A549 (cell line): ENCODE measurements around the gene PRKCG. TPM values are rescaled to one million over a fixed set of nuclear protein-coding genes. Genes with fewer than 3 reads are reported as not detected.

ENCODE experiments used
- ATAC-seq, 2 experiments: fragments of 200-7000 bp in 1 of 2; fragments of >200 bp in 1 of 2; cut with Nextera tagmentation in 1 of 2; cut with Tn5 transposase in 1 of 2; 3 replicates each; pipeline versions ENCODE4 v1.8.0 to v1.9.1; 2018 to 2020; ENCODE audit warnings: mild to moderate bottlenecking in 1 of 2, moderate library complexity in 1 of 2
- CTCF ChIA-PET: fragments of 300-600 bp; sonication (Branson Sonifier 250); formaldehyde crosslinking; extraction: SDS; loops from one replicate; lab custom pipeline; 2021; ENCODE audit warnings: antibody characterized with exemption, inconsistent platforms; lab: Yijun Ruan, JAX
- POLR2A ChIA-PET: fragments of 350-600 bp; formaldehyde crosslinking; extraction: SDS; loops from one replicate; lab custom pipeline; 2021; ENCODE audit warnings: antibody characterized with exemption, inconsistent platforms; lab: Yijun Ruan, JAX
- DNase-seq, 2 experiments: peaks; one replicate each; pipeline versions ENCODE4 v3.0.0 to v3.0.0-alpha.2; 2011 to 2016; ENCODE audit warnings: low read depth in 1 of 2, low spot score in 1 of 2
- FAIRE-seq: peaks from 2 replicates; lab custom pipeline; 2011; peaks lifted over from hg19 to GRCh38; lab: Jason Lieb, UNC
- H3K27ac ChIP-seq, 2 experiments: fragments of >200 bp; sonication (Bioruptor Twin); formaldehyde crosslinking; 3 replicates each; pipeline ENCODE4 v1.5.1; 2016 to 2017
- H3K4me1 ChIP-seq: fragments of >200 bp; sonication (Bioruptor Twin); formaldehyde crosslinking; 3 replicates; pipeline ENCODE4 v1.6.1; 2016
- H3K4me2 ChIP-seq: fragments of >200 bp; sonication (Bioruptor Twin); formaldehyde crosslinking; 3 replicates; pipeline ENCODE4 v1.6.1; 2016
- H3K4me3 ChIP-seq: fragments of >200 bp; sonication (Bioruptor Twin); formaldehyde crosslinking; 3 replicates; pipeline ENCODE4 v1.5.1; 2016
- H3K9me3 ChIP-seq: fragments of >200 bp; sonication (Bioruptor Twin); formaldehyde crosslinking; 3 replicates; pipeline ENCODE4 v1.6.1; 2016
- BHLHE40 ChIP-seq: IDR thresholded peaks from 2 replicates; pipeline ENCODE4 v1.6.1; 2012; ENCODE audit warnings: low read depth, low read length, inconsistent platforms
- CBX2 ChIP-seq: fragments of 200-600 bp; sonication (generic); IDR thresholded peaks from 2 replicates; pipeline ENCODE4 v1.6.1; 2016; ENCODE audit warnings: low read depth, mild to moderate bottlenecking, borderline replicate concordance
- CBX8 ChIP-seq: fragments of 200-600 bp; sonication (generic); IDR thresholded peaks from 2 replicates; pipeline ENCODE4 v1.6.1; 2016
- CHD2 ChIP-seq: fragments of 150-350 bp; IDR thresholded peaks from 2 replicates; pipeline ENCODE4 v1.6.1; 2014; ENCODE audit warnings: low read length; ENCODE audit not compliant: partially characterized antibody
- CHD4 ChIP-seq: fragments of 200-600 bp; sonication (generic); IDR thresholded peaks from 2 replicates; pipeline ENCODE4 v1.6.1; 2016; ENCODE audit warnings: antibody characterized with exemption, mild to moderate bottlenecking, borderline replicate concordance
- EHF ChIP-seq: fragments of 250-450 bp; sonication (Bioruptor Pico); IDR thresholded peaks from 2 replicates; pipeline ENCODE4 v1.5.0; 2020; ENCODE audit warnings: mild to moderate bottlenecking
- ESRRA ChIP-seq: fragments of 150-350 bp; IDR thresholded peaks from 2 replicates; pipeline ENCODE4 v1.6.1; 2014; ENCODE audit warnings: mild to moderate bottlenecking, low read length, borderline replicate concordance
- FOSB ChIP-seq: fragments of 250-450 bp; sonication (Bioruptor Pico); IDR thresholded peaks from 2 replicates; pipeline ENCODE4 v1.5.0; 2020; ENCODE audit warnings: mild to moderate bottlenecking, moderate library complexity
- FOSL2 ChIP-seq, 2 experiments: fragments of 450-650 bp in 1 of 2; fragments of >200 bp in 1 of 2; sonication (Bioruptor Twin) in 1 of 2; formaldehyde crosslinking; IDR thresholded peaks; 2 replicates each; pipeline versions ENCODE4 v1.5.0 to v1.6.1; 2016 to 2020; ENCODE audit warnings: mild to moderate bottlenecking in 1 of 2, moderate library complexity in 1 of 2
- HDAC2 ChIP-seq: fragments of 200-600 bp; sonication (generic); IDR thresholded peaks from 2 replicates; pipeline ENCODE4 v1.6.1; 2016
- HEYL ChIP-seq: fragments of 250-450 bp; sonication (Bioruptor Pico); IDR thresholded peaks from 2 replicates; pipeline ENCODE4 v1.8.0; 2021; ENCODE audit warnings: mild to moderate bottlenecking, moderate library complexity
- HOXA7 ChIP-seq: fragments of 250-450 bp; sonication (Bioruptor Pico); IDR thresholded peaks from 2 replicates; pipeline ENCODE4 v1.5.0; 2020; ENCODE audit warnings: mild to moderate bottlenecking, moderate library complexity
- HOXB13 ChIP-seq: fragments of 250-450 bp; sonication (Bioruptor Pico); IDR thresholded peaks from 2 replicates; pipeline ENCODE4 v1.5.0; 2020; ENCODE audit warnings: low read depth, mild to moderate bottlenecking, moderate library complexity
- HOXB5 ChIP-seq: fragments of 250-450 bp; sonication (Bioruptor Pico); IDR thresholded peaks from 2 replicates; pipeline ENCODE4 v1.5.0; 2020; ENCODE audit warnings: mild to moderate bottlenecking, moderate library complexity
- KDM1A ChIP-seq: fragments of 200-600 bp; sonication (generic); IDR thresholded peaks from 2 replicates; pipeline ENCODE4 v1.6.1; 2016; ENCODE audit warnings: low read depth, mild to moderate bottlenecking
- POLR2A ChIP-seq: IDR thresholded peaks from 2 replicates; pipeline ENCODE4 v1.6.1; 2012; ENCODE audit warnings: mild to moderate bottlenecking, low read length
- RCOR1 ChIP-seq: fragments of 150-350 bp; IDR thresholded peaks from 2 replicates; pipeline ENCODE4 v1.6.1; 2014; ENCODE audit warnings: antibody characterized with exemption, low read length, low read depth
- RNF2 ChIP-seq: fragments of 200-600 bp; sonication (generic); IDR thresholded peaks from 2 replicates; pipeline ENCODE4 v1.6.1; 2016; ENCODE audit warnings: low read depth, mild to moderate bottlenecking, antibody characterized with exemption, moderate library complexity, borderline replicate concordance
- TFCP2L1 ChIP-seq: fragments of 250-450 bp; sonication (Bioruptor Pico); IDR thresholded peaks from 2 replicates; pipeline ENCODE4 v1.5.0; 2021; ENCODE audit warnings: mild to moderate bottlenecking
- TP53 ChIP-seq: fragments of 250-450 bp; sonication (Bioruptor Pico); IDR thresholded peaks from 2 replicates; pipeline ENCODE4 v1.5.0; 2021; ENCODE audit warnings: mild to moderate bottlenecking, moderate library complexity
- ZFP36 ChIP-seq: fragments of 450-650 bp; IDR thresholded peaks from 2 replicates; pipeline ENCODE4 v1.6.1; 2014; ENCODE audit warnings: borderline replicate concordance; ENCODE audit not compliant: partially characterized antibody
- ZNF302 ChIP-seq: fragments of 250-450 bp; sonication (Bioruptor Pico); IDR thresholded peaks from 2 replicates; pipeline ENCODE4 v1.9.0; 2021; ENCODE audit warnings: inconsistent platforms, mild to moderate bottlenecking, moderate library complexity
- WGBS: methylation state at CpG from one replicate; pipeline ENCODE4 v1.1.6; 2017; ENCODE audit errors: missing lambda C conversion rate; 5-methylcytosine and 5-hydroxymethylcytosine counted together
- polyA plus RNA-seq, 4 experiments: library from polyadenylated mRNA; depleted of rRNA in 3 of 4; stranded (reverse); fragments of >200 nt; fragmentation: RNase III in 1 of 4; extraction: RNeasy Plus Mini Kit Qiagen cat#74134 plus additional on column Dnase treatment in 1 of 4; gene quantifications; 2 replicates in 3 of 4; 3 replicates in 1 of 4; pipeline ENCODE4 v1.2.3, GENCODE V29; 2011 to 2017
- TF ChIP-seq, protein P1 (sequence below): fragments of 450-650 bp; IDR thresholded peaks from 2 replicates; pipeline ENCODE4 v1.6.1; 2014; ENCODE audit warnings: antibody characterized with exemption
- TF ChIP-seq, protein P2 (sequence below): IDR thresholded peaks from 2 replicates; pipeline ENCODE4 v1.6.1; 2012
- TF ChIP-seq, protein P3 (sequence below): fragments of 250-450 bp; sonication (Bioruptor Pico); IDR thresholded peaks from 2 replicates; pipeline ENCODE4 v1.5.0; 2021; ENCODE audit warnings: mild to moderate bottlenecking, moderate library complexity, borderline replicate concordance
- TF ChIP-seq, protein P4 (sequence below): fragments of 150-350 bp; IDR thresholded peaks from 2 replicates; pipeline ENCODE4 v1.6.1; 2014; ENCODE audit warnings: low read depth, mild to moderate bottlenecking, low read length
- TF ChIP-seq, protein P5 (sequence below): IDR thresholded peaks from 2 replicates; pipeline ENCODE4 v1.6.1; 2012

The PRKCG gene
- polyA plus RNA-seq, 2 of the 4 experiments (the other 2 are of a cell fraction): 0.61 to 0.81 TPM

DNA sequence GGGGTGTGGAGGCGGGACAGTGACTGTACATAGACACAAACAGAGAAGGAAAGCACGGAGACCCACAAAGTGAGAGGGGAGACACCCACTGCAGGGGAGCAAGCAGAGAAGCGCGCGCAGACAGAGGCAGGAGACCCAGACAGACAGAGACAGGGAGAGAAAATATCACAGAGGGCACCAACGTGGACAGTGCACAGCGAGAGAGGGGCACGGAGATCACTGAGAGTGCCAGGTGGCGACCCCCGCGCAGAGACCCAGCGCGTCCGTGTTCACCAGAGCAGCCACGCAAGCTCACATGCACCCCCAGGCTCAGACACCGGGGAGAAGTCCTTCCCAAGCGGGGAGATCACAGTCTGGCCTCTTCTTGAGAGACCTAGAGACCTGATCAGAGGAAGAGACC lies 25.7 kb downstream of the PRKCG start:
- H3K27ac ChIP-seq: peak overlapping the region in 1 of 2 experiments; percentile 82; a peak in 3 of 6 replicates
- peak overlapping the region; percentile 70; the same call in 2 of the 3 replicates for H3K4me3 ChIP-seq
- DNase-seq: no peak
- WGBS: 82% methylated on average over 17 of the region's 17 CpGs
- POLR2A ChIA-PET: interaction anchor here (2.0 kb wide), 1 partner anchor 73 kb away, joined by 8 read pairs; no protein-coding TSS in a partner anchor
- CTCF ChIA-PET: interaction anchor here (0.6 to 3.2 kb wide), 32 partner anchors 10 to 341 kb away, joined by 3 to 63 read pairs (median 5); partner anchors contain the start of genes OSCAR and PRKCG
- no peak for FAIRE-seq
- H3K4me1 ChIP-seq: peaks cover 42% of the 10 kb centered on the region
- H3K9me3 ChIP-seq: no peaks in the 10 kb centered on the region
- H3K4me2 ChIP-seq: peak overlapping the region; percentile 92
- peak in 1 of 2 experiments; percentile 13; a peak in 3 of 6 replicates for ATAC-seq
- TF ChIP-seq ESRRA (no peak), POLR2A (no peak), FOSB (CRISPR knock-in tag) (no peak), CHD2 (no peak), CHD4 (no peak), FOSL2 (IDR thresholded peaks at IDR 0.05) (no peak), FOSL2 (CRISPR knock-in tag; IDR thresholded peaks at IDR 0.05) (no peak), TFCP2L1 (CRISPR knock-in tag) (no peak), EHF (CRISPR knock-in tag) (no peak), HDAC2 (no peak), HOXB5 (no peak), HEYL (no peak), KDM1A (no peak), RCOR1 (no peak), HOXB13 (CRISPR knock-in tag) (no peak), ZNF302 (CRISPR knock-in tag) (no peak), RNF2 (no peak), ZFP36 (no peak), HOXA7 (CRISPR knock-in tag) (no peak)
- TF ChIP-seq, protein P1, sequence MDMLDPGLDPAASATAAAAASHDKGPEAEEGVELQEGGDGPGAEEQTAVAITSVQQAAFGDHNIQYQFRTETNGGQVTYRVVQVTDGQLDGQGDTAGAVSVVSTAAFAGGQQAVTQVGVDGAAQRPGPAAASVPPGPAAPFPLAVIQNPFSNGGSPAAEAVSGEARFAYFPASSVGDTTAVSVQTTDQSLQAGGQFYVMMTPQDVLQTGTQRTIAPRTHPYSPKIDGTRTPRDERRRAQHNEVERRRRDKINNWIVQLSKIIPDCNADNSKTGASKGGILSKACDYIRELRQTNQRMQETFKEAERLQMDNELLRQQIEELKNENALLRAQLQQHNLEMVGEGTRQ: no peak

DNA sequence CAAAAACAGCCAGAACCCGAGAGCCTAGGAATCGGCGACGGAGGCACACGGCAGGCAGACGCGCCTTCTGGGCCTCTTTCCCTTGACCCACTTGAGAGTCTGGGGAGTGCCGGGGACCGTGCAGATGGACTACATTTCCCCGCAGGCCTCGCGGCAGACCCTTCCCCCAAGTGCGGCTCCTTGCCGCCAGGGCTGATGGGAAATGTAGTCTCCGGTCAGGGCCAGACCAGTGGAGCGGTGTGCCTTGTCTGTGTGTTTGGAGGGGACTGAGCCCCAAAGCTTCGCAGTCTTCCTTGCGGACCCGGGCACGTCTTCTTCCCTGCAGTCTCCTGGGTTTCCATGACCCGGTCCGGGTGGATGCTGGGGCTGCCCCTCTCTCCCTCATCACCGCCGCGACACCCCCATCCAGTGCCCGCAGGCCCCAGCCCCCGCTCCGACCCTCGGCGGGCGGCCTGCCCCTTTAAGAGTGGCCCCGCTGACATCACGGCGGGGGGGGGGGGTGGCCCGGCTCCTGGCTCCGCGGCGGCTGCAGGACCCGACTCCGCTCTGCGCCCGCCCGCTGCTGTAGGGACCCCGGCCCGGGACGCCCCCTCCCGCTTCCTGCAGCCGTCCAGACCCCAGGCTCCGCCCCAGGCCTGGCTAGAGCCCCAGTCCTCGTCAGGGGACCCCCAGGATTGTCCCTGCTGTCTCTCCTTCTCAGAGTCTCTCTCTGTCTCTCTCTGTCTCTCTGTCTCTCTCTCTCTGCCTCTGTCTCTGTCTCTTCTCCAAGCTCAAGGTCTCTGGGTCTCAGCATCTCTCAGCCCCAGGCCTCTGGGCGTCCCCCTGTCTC lies 26.3 kb downstream of the PRKCG start:
- Histone ChIP-seq H3K4me1 (peaks cover 42% of the 10 kb centered on the region), H3K4me3 (peak overlapping the region; percentile 70), H3K4me2 (peak overlapping the region; percentile 92), H3K27ac (peak overlapping the region; percentile 59 to 82), H3K9me3 (no peaks in the 10 kb centered on the region)
- 8% methylated on average over 37 of the region's 51 CpGs for WGBS
- ATAC-seq: peak; percentile 74 to 87
- peak; percentile 85 to 90 for DNase-seq
- ChIA-PET CTCF (interaction anchor here (0.6 to 3.2 kb wide), 24 partner anchors 9 to 341 kb away, joined by 3 to 63 read pairs (median 5); partner anchors contain the start of genes OSCAR and PRKCG), POLR2A (interaction anchor here (2.0 kb wide), 1 partner anchor 72 kb away, joined by 8 read pairs; no protein-coding TSS in a partner anchor)
- peak; percentile 80 for FAIRE-seq
- TF ChIP-seq TP53 (CRISPR knock-in tag) (peak; percentile 72; the same call in 1 of the 2 replicates), BHLHE40 (no peak), ZFP36 (peak; percentile 23)
- TF ChIP-seq, protein P2, sequence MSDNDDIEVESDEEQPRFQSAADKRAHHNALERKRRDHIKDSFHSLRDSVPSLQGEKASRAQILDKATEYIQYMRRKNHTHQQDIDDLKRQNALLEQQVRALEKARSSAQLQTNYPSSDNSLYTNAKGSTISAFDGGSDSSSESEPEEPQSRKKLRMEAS: peak; percentile 27; the same call in 1 of the 2 replicates

DNA sequence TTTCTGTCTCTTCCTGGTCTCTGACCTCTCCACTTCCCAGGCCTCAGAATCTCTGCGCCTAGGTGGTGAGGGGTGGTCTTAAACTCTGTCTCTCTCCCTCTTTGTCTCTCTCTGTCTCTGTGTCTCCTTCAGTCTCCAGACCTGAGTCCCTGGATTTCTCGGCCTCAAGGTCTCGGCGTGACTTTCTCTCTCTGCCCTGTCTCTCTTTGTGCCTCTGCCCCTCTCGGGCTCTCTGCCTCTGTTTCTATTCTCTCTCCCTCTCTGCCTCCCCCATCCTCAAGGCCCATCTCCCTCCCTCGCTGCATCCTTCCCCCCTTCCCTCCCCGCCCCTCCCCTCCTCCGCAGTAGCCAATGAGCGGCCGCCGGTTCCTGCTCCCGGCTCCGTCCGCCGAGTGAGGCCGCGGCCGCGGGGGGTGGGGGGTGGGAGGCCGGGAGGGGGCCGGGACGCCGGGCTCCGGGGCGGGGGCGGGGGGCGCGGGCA lies 27.0 kb downstream of the PRKCG start, which contains the start of gene CACNG7:
Gene CACNG7, plus strand, starts transcription at position 344 of the 481 bp plus-strand sequence. CDS start 3,554 bp downstream, outside the sequence.
- ChIA-PET CTCF (interaction anchor here (1.0 to 3.2 kb wide), 3 partner anchors 12 to 121 kb away, joined by 3 to 63 read pairs (median 38); no protein-coding TSS in a partner anchor), POLR2A (interaction anchor here (2.0 kb wide), 1 partner anchor 72 kb away, joined by 8 read pairs; no protein-coding TSS in a partner anchor)
- 4% methylated on average over 5 of the region's 28 CpGs for WGBS
- peak in 1 of 2 experiments; percentile 43 for DNase-seq
- peak; percentile 14 to 18; a peak in 2 of 6 replicates for ATAC-seq
- Histone ChIP-seq H3K4me2 (peak within 1 kb of the TSS; percentile 92), H3K4me1 (peaks cover 42% of the 10 kb centered on the region), H3K9me3 (no peaks in the 10 kb centered on the region), H3K27ac (peak within 1 kb of the TSS; percentile 65 to 82), H3K4me3 (peak within 1 kb of the TSS; percentile 70)
- FAIRE-seq: no peak
- no peak for TF ChIP-seq CBX8
- TF ChIP-seq, protein P3, sequence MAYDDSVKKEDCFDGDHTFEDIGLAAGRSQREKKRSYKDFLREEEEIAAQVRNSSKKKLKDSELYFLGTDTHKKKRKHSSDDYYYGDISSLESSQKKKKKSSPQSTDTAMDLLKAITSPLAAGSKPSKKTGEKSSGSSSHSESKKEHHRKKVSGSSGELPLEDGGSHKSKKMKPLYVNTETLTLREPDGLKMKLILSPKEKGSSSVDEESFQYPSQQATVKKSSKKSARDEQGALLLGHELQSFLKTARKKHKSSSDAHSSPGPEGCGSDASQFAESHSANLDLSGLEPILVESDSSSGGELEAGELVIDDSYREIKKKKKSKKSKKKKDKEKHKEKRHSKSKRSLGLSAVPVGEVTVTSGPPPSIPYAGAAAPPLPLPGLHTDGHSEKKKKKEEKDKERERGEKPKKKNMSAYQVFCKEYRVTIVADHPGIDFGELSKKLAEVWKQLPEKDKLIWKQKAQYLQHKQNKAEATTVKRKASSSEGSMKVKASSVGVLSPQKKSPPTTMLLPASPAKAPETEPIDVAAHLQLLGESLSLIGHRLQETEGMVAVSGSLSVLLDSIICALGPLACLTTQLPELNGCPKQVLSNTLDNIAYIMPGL (CRISPR knock-in tag): no peak
- TF ChIP-seq, protein P4, sequence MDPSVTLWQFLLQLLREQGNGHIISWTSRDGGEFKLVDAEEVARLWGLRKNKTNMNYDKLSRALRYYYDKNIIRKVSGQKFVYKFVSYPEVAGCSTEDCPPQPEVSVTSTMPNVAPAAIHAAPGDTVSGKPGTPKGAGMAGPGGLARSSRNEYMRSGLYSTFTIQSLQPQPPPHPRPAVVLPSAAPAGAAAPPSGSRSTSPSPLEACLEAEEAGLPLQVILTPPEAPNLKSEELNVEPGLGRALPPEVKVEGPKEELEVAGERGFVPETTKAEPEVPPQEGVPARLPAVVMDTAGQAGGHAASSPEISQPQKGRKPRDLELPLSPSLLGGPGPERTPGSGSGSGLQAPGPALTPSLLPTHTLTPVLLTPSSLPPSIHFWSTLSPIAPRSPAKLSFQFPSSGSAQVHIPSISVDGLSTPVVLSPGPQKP: no peak
- no peak for TF ChIP-seq BHLHE40
- TF ChIP-seq ESRRA: no peak
- TF ChIP-seq, protein P5, sequence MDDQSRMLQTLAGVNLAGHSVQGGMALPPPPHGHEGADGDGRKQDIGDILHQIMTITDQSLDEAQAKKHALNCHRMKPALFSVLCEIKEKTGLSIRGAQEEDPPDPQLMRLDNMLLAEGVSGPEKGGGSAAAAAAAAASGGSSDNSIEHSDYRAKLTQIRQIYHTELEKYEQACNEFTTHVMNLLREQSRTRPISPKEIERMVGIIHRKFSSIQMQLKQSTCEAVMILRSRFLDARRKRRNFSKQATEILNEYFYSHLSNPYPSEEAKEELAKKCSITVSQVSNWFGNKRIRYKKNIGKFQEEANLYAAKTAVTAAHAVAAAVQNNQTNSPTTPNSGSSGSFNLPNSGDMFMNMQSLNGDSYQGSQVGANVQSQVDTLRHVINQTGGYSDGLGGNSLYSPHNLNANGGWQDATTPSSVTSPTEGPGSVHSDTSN: no peak
- no peak for TF ChIP-seq KDM1A
- TF ChIP-seq FOSB (CRISPR knock-in tag): no peak
- TF ChIP-seq CBX2: no peak
